Common myeloid progenitor, CD34-positive (primary cell): ENCODE results near the gene EPYC.

Experiments
- CTCF ChIA-PET: fragments of 350-600 bp; sonication (Branson Sonifier 250); formaldehyde crosslinking; loops from one replicate; lab custom pipeline; 2021; ENCODE audit warnings: antibody characterized with exemption; lab: Charles Lee
- POLR2A ChIA-PET: fragments of 350-600 bp; sonication (Branson Sonifier 250); formaldehyde crosslinking; loops from one replicate; lab custom pipeline; 2021; ENCODE audit warnings: antibody characterized with exemption; lab: Charles Lee
- DNase-seq, 3 donors: peaks; one replicate each; pipeline versions ENCODE4 v3.0.0 to v3.0.0-alpha.2; 2013
- H3K27ac ChIP-seq, 2 experiments: 1 replicate in 1 of 2; 2 replicates in 1 of 2; pipeline ENCODE4 v1.7.0; 2013; ENCODE audit warnings: inconsistent platforms in 2 of 2, low read length in 2 of 2, mild to moderate bottlenecking in 2 of 2, low read depth in 1 of 2, moderate library complexity in 1 of 2; ENCODE audit not compliant: severe bottlenecking in 2 of 2, insufficient read depth in 1 of 2, poor library complexity in 1 of 2
- H3K27me3 ChIP-seq, 5 experiments: replicated peaks in 2 of 5; 1 replicate in 3 of 5; 2 replicates in 2 of 5; pipeline versions ENCODE4 v1.6.1 to v1.7.0; 2013; ENCODE audit warnings: low read length in 4 of 5, mild to moderate bottlenecking in 2 of 5, moderate library complexity in 2 of 5, inconsistent platforms in 1 of 5; ENCODE audit not compliant: insufficient read depth in 5 of 5, control insufficient read depth in 4 of 5
- H3K36me3 ChIP-seq, 4 experiments: 1 replicate in 2 of 4; 2 replicates in 2 of 4; pipeline versions ENCODE4 v1.6.1 to v1.7.0; 2013; ENCODE audit warnings: low read length in 3 of 4, control low read depth in 1 of 4, mild to moderate bottlenecking in 1 of 4; ENCODE audit not compliant: control insufficient read depth in 4 of 4, insufficient read depth in 4 of 4
- H3K4me1 ChIP-seq, 4 experiments: 1 replicate in 3 of 4; 2 replicates in 1 of 4; pipeline versions ENCODE4 v1.6.1 to v1.7.1; 2013; ENCODE audit warnings: low read length in 3 of 4, mild to moderate bottlenecking in 3 of 4, control low read depth in 1 of 4, inconsistent platforms in 1 of 4, moderate library complexity in 1 of 4; ENCODE audit not compliant: control insufficient read depth in 4 of 4, insufficient read depth in 4 of 4; ENCODE audit errors: control extremely low read depth in 1 of 4
- H3K4me3 ChIP-seq, 7 experiments: 1 replicate in 4 of 7; 2 replicates in 3 of 7; pipeline versions ENCODE4 v1.5.1 to v1.7.0; 2013; ENCODE audit warnings: mild to moderate bottlenecking in 7 of 7, low read length in 6 of 7, moderate library complexity in 6 of 7, inconsistent platforms in 2 of 7, low read depth in 2 of 7, control low read depth in 1 of 7; ENCODE audit not compliant: insufficient read depth in 4 of 7, control insufficient read depth in 1 of 7; ENCODE audit errors: extremely low read depth in 1 of 7
- H3K9me3 ChIP-seq, 5 experiments: 1 replicate in 4 of 5; 2 replicates in 1 of 5; pipeline versions ENCODE4 v1.6.1 to v1.7.1; 2013; ENCODE audit warnings: low read length in 4 of 5, mild to moderate bottlenecking in 2 of 5, inconsistent platforms in 1 of 5, low read depth in 1 of 5, moderate library complexity in 1 of 5; ENCODE audit not compliant: control insufficient read depth in 4 of 5, insufficient read depth in 2 of 5; ENCODE audit errors: control extremely low read depth in 1 of 5
- WGBS: methylation state at CpG from one replicate; pipeline ENCODE4 v1.1.5; 2013; ENCODE audit not compliant: insufficient coverage; 5-methylcytosine and 5-hydroxymethylcytosine counted together

Gene EPYC

GRCh38 chr12:90982170-90982569, 22.6 kb downstream of the EPYC start:
- H3K9me3 ChIP-seq: no peaks in the 10 kb centered on the region
- H3K27ac ChIP-seq: no peak overlapping the region
- no peaks in the 10 kb centered on the region for H3K4me1 ChIP-seq
- no peak for DNase-seq
- CTCF ChIA-PET: interaction anchor here (0.9 to 1.4 kb wide), 2 partner anchors 127 to 131 kb away, joined by 3 to 12 read pairs; no protein-coding TSS in a partner anchor
- POLR2A ChIA-PET: no interaction called here
- no peaks in the 10 kb centered on the region for H3K36me3 ChIP-seq
- H3K4me3 ChIP-seq: no peak overlapping the region
- WGBS: no CpG with 5 or more reads among the region's 1 CpG
- H3K27me3 ChIP-seq: no peaks in the 10 kb centered on the region

GRCh38 chr12:90979951-90980350, 24.8 kb downstream of the EPYC start:
- no peaks in the 10 kb centered on the region for H3K36me3 ChIP-seq
- H3K27ac ChIP-seq: no peak overlapping the region
- CTCF ChIA-PET: interaction anchor here (0.7 to 5.1 kb wide), 11 partner anchors 11 to 398 kb away, joined by 3 to 96 read pairs (median 4); partner anchors contain the start of gene LUM
- POLR2A ChIA-PET: interaction anchor here (0.8 kb wide), 1 partner anchor 12 kb away, joined by 3 read pairs; no protein-coding TSS in a partner anchor
- H3K4me1 ChIP-seq: no peaks in the 10 kb centered on the region
- no peaks in the 10 kb centered on the region for H3K9me3 ChIP-seq
- 95% methylated on average over 2 of the region's 3 CpGs for WGBS
- H3K4me3 ChIP-seq: no peak overlapping the region
- no peak for DNase-seq
- H3K27me3 ChIP-seq: no peaks in the 10 kb centered on the region

GRCh38 chr12:90979019-90979418, 25.8 kb downstream of the EPYC start:
- ChIA-PET CTCF (interaction anchor here (0.9 to 5.1 kb wide), 13 partner anchors 8 to 376 kb away, joined by 3 to 96 read pairs (median 5); partner anchors contain the start of gene LUM), POLR2A (no interaction called here)
- WGBS: 94% methylated on average over 3 of the region's 3 CpGs
- Histone ChIP-seq H3K4me1 (no peaks in the 10 kb centered on the region), H3K9me3 (no peaks in the 10 kb centered on the region), H3K36me3 (no peaks in the 10 kb centered on the region), H3K27ac (no peak overlapping the region), H3K27me3 (no peaks in the 10 kb centered on the region), H3K4me3 (no peak overlapping the region)
- DNase-seq: no peak

- CTCF ChIA-PET: interaction anchor here (0.8 to 5.1 kb wide), 17 partner anchors 9 to 383 kb away, joined by 3 to 96 read pairs (median 4); partner anchors contain the start of gene LUM
- WGBS: no CpG with 5 or more reads among the region's 1 CpG
- POLR2A ChIA-PET: no interaction called here
Observed at GRCh38 chr12:90978117-90978770, 26.5 kb downstream of the EPYC start.

GRCh38 chr12:90977224-90977623, 27.5 kb downstream of the EPYC start:
- WGBS: no CpG with 5 or more reads among the region's 1 CpG
- ChIA-PET POLR2A (no interaction called here), CTCF (interaction anchor here (0.9 to 5.1 kb wide), 8 partner anchors 9 to 384 kb away, joined by 3 to 96 read pairs (median 7); partner anchors contain the start of gene LUM)
- no peak overlapping the region for H3K4me3 ChIP-seq
- H3K36me3 ChIP-seq: no peaks in the 10 kb centered on the region
- no peak overlapping the region for H3K27ac ChIP-seq
- DNase-seq: no peak
- H3K27me3 ChIP-seq: no peaks in the 10 kb centered on the region
- no peaks in the 10 kb centered on the region for H3K4me1 ChIP-seq
- H3K9me3 ChIP-seq: no peaks in the 10 kb centered on the region

More at GRCh38 chr12:90978117-90978770, 26.5 kb downstream of the EPYC start:
- Histone ChIP-seq H3K9me3 (no peaks in the 10 kb centered on the region), H3K27ac (no peak overlapping the region), H3K4me1 (no peaks in the 10 kb centered on the region), H3K4me3 (no peak overlapping the region), H3K27me3 (no peaks in the 10 kb centered on the region), H3K36me3 (no peaks in the 10 kb centered on the region)
- peak; percentile 47 to 76 (median 76) for DNase-seq

- no peak for DNase-seq
- CTCF ChIA-PET: interaction anchor here (0.6 to 2.6 kb wide), 6 partner anchors 19 to 352 kb away, joined by 3 to 12 read pairs (median 3); no protein-coding TSS in a partner anchor
- Histone ChIP-seq H3K4me1 (no peaks in the 10 kb centered on the region), H3K27me3 (no peaks in the 10 kb centered on the region), H3K36me3 (no peaks in the 10 kb centered on the region), H3K4me3 (no peak overlapping the region), H3K27ac (no peak overlapping the region), H3K9me3 (no peaks in the 10 kb centered on the region)
- POLR2A ChIA-PET: interaction anchor here (0.6 kb wide), 1 partner anchor 134 kb away, joined by 4 read pairs; no protein-coding TSS in a partner anchor
Observed at GRCh38 chr12:90974286-90974685, 30.5 kb downstream of the EPYC start.

- DNase-seq: no peak
- Histone ChIP-seq H3K4me3 (no peak overlapping the region), H3K4me1 (no peaks in the 10 kb centered on the region), H3K27ac (no peak overlapping the region), H3K36me3 (no peaks in the 10 kb centered on the region), H3K9me3 (no peaks in the 10 kb centered on the region), H3K27me3 (no peaks in the 10 kb centered on the region)
- POLR2A ChIA-PET: no interaction called here
- CTCF ChIA-PET: interaction anchor here (1.6 kb wide), 1 partner anchor 138 kb away, joined by 3 read pairs; no protein-coding TSS in a partner anchor
Observed at GRCh38 chr12:90972226-90972625, 32.5 kb downstream of the EPYC start.
